ENCODE data around the gene SPACA1.

DNA sequence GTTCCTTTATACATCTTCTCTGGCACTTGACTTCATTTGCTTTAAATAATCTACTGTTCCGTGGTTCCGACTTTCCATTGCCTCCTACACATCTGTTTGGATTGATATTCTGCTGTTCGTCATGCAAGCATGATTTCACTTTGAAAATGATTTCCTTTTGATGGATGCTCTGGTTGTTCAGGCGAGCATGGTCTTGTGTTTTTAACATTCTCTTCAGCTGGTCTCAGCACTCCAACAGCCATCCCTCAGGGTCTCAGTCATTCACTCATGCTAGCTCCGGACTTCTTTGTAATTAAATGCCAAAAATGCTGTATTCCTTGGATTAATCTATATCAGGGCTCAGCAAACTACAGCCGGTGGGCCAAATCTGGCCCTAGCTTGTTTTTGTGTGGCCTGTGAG lies 27.2 kb upstream of the SPACA1 start:
- TF ChIP-seq, protein P1, sequence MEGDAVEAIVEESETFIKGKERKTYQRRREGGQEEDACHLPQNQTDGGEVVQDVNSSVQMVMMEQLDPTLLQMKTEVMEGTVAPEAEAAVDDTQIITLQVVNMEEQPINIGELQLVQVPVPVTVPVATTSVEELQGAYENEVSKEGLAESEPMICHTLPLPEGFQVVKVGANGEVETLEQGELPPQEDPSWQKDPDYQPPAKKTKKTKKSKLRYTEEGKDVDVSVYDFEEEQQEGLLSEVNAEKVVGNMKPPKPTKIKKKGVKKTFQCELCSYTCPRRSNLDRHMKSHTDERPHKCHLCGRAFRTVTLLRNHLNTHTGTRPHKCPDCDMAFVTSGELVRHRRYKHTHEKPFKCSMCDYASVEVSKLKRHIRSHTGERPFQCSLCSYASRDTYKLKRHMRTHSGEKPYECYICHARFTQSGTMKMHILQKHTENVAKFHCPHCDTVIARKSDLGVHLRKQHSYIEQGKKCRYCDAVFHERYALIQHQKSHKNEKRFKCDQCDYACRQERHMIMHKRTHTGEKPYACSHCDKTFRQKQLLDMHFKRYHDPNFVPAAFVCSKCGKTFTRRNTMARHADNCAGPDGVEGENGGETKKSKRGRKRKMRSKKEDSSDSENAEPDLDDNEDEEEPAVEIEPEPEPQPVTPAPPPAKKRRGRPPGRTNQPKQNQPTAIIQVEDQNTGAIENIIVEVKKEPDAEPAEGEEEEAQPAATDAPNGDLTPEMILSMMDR (IDR thresholded peaks at IDR 0.05) = no peak
- TF ChIP-seq POLR2A (IDR thresholded peaks at IDR 0.05) = no peak
- TF ChIP-seq POLR2AphosphoS5 (IDR thresholded peaks at IDR 0.05) = no peak
